22Rv1 (cell line): Measurements from ENCODE around the gene BCL3.
"Not testable (repeated sequence)": the region's sequence is repeated elsewhere in the genome, so short reads cannot be mapped to it uniquely, and the experiment has no call there.

Experiments
- H3K27ac ChIP-seq: fragments of 450-650 bp; 2 replicates; pipeline ENCODE4 v1.5.1; 2017
- CTCF ChIP-seq: fragments of 450-650 bp; IDR thresholded peaks from 2 replicates; pipeline ENCODE4 v1.5.1; 2017; ENCODE audit warnings: mild to moderate bottlenecking
- ZFX ChIP-seq: fragments of 450-650 bp; IDR thresholded peaks from 2 replicates; pipeline ENCODE4 v1.6.1; 2017; ENCODE audit warnings: antibody characterized with exemption, borderline replicate concordance

Gene BCL3

GRCh38 chr19:44765949-44766335 is 17.4 kb downstream of the BCL3 start:
- no peak for TF ChIP-seq CTCF
- TF ChIP-seq ZFX: no peak
- H3K27ac ChIP-seq: no peak overlapping the region

DNA sequence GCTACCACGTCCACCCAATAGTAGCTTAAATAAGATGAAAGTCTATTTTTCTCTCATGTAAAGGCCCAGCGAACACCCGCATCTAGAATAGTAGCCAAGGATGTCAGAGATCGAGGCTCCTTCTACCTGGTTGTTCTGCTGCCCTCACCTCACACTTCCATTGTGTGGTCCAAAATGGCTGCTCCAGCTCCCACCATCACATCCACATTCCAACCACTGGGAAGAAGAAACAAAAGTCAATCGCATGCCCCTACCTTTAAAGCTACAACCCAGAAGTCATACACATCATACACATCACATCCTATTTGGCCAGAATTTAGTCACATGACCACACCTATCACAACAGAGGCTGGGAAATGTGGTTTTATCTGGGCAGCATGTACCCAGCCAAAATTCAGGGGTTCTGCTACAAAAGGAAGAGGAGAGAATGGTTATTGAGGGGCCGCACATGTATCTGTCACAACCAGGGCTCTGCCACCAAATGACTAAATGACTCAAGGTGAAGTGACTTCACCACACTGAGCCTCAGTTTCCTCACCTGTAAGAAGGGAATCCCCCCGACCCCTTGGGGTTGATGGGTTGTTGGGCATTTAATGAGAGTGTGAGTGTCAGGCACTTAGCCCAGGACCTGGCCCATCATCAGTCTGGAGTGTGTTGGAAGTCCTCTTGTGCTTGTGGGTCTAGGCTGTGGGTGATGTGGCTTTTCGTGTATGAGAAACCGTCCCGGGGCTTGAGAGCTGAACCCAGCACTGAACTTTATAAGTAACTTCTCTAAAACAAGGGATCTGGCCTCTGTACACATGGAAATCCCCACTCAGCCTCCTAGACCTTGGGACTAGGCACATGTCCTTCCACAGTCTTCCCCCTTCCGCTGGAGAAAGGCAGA is 19.0 kb downstream of the BCL3 start:
- no peak for TF ChIP-seq CTCF
- TF ChIP-seq ZFX: no peak
- no peak overlapping the region for H3K27ac ChIP-seq

DNA sequence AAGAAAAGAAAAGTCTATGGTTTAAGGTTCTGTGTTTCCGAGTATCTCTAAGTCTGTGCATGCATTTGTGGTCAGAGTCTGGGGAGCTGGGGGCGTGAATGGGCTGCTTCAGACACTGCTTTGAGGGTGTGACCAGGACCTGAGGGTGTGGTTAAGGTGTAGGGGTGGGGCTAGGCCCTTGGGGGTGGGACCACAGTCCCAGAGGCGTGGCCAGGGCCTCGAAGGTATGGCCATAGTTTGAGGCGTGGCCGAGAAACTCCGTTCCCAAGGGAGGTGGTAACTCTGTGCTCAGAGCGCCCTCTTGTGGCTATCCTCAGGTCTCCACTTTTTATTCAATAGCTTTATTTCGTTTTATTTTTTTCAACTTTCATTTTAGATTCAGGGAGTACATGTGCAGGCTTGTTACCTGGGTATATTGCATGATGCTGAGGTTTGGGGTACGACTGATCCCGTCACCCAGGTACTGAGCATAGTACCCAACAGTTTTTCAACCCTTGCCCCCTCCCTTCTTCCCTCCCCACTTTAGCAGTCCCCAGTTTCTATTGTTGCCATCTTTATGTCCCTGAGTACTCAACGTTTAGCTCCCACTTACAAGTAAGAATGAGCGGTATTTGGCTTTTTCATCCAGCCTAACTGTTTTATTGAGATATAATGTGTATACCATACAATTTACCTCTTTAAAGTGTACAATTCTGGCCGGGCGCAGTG is 22.2 kb downstream of the BCL3 start:
- TF ChIP-seq ZFX: no peak
- TF ChIP-seq CTCF: peak; percentile 83
- H3K27ac ChIP-seq: no peak overlapping the region

- H3K27ac ChIP-seq: not testable (repeated sequence)
Measured at GRCh38 chr19:44772144-44772543, 23.6 kb downstream of the BCL3 start.

- TF ChIP-seq CTCF (no peak), ZFX (no peak)
- no peak overlapping the region for H3K27ac ChIP-seq
Measured at GRCh38 chr19:44772959-44773358, 24.5 kb downstream of the BCL3 start.

GRCh38 chr19:44775676-44776240 is 27.2 kb downstream of the BCL3 start:
- no peak for TF ChIP-seq CTCF
- TF ChIP-seq ZFX: no peak
- H3K27ac ChIP-seq: no peak overlapping the region

DNA sequence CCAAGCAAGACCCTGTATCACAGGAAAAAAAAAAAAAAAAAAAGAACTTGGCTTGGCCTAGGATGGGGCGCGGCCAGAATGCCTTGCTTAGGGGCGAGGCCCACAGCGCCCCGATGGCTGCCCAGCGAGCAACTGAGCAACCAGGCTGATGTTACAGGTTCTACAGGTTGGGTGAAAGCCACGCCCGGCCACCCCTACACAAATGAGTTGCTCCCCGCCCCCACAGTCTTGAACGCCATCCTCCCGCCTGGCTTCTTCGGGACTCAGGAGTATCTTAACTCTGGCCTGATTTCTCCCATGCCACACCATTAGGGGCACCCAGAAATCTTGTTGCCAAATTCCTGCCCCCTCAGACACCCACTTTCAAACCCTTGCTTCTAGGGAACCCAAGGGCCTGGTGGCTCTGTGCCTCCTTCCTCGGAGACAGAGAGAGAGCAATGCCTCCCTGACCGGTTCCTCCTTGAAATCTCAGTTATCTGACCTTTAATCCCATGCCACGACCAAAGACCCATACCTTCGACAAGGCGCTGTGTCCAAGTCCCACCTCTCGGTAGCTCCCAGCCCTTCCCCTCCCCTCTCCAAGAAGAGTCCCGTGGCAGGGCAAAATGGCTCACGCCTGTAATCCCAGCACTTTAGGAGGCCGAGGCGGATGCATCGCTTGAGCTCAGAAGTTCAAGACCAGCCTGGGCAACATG is 28.0 kb downstream of the BCL3 start:
- no peak overlapping the region for H3K27ac ChIP-seq
- TF ChIP-seq ZFX (no peak), CTCF (no peak)
